Activated CD8-positive, alpha-beta T cell treated with anti-CD3 and anti-CD28 coated beads for 36 hours (primary cell): ENCODE data around the gene CMTM5. TPM values are rescaled to one million over a fixed set of nuclear protein-coding genes. Genes with fewer than 3 reads are reported as not detected.
"Not testable (repeated sequence)": the region's sequence is repeated elsewhere in the genome, so short reads cannot be mapped to it uniquely, and the experiment has no call there.

Experiments
- ATAC-seq: fragments of 200-7000 bp; cut with Tn5 transposase; one replicate; pipeline ENCODE4 v1.10.0; 2021; ENCODE audit warnings: mild to moderate bottlenecking, moderate library complexity
- CTCF ChIA-PET: fragments of 350-600 bp; sonication (Branson Sonifier 250); formaldehyde crosslinking; loops from one replicate; lab custom pipeline; 2021; ENCODE audit warnings: antibody characterized with exemption; lab: Charles Lee
- POLR2A ChIA-PET: fragments of 350-600 bp; sonication (Branson Sonifier 250); formaldehyde crosslinking; loops from one replicate; lab custom pipeline; 2021; ENCODE audit warnings: antibody characterized with exemption; lab: Charles Lee
- DNase-seq: peaks from one replicate; pipeline ENCODE4 v3.0.0-alpha.2; 2020
- H3K27ac Mint-ChIP-seq: one replicate; pipeline ENCODE4 v1.8.0; 2021; ENCODE audit warnings: mild to moderate bottlenecking, mixed read lengths
- H3K27me3 Mint-ChIP-seq: one replicate; pipeline ENCODE4 v1.8.0; 2021; ENCODE audit warnings: mixed read lengths
- H3K36me3 Mint-ChIP-seq: one replicate; pipeline ENCODE4 v1.8.0; 2021; ENCODE audit warnings: low read depth, mixed read lengths
- H3K4me1 Mint-ChIP-seq: one replicate; pipeline ENCODE4 v1.8.0; 2021; ENCODE audit warnings: low read depth, mixed read lengths
- H3K4me3 Mint-ChIP-seq: one replicate; pipeline ENCODE4 v1.8.0; 2021; ENCODE audit warnings: mild to moderate bottlenecking, moderate library complexity, mixed read lengths
- H3K9me3 Mint-ChIP-seq: one replicate; pipeline ENCODE4 v1.8.0; 2021; ENCODE audit warnings: mixed read lengths
- intact Hi-C: fragments of 100-400 bp; cut with micrococcal nuclease; formaldehyde crosslinking; loops from one replicate; pipeline ENCODE4 v1.10.0; 2022
- microRNA-seq: library from miRNA; unstranded; fragments of <30 nt; microRNA quantifications from one replicate; pipeline ENCODE4 v1.2.0, GENCODE V29; 2022; ENCODE audit warnings: borderline microRNAs expressed, borderline replicate concordance
- total RNA-seq, 2 experiments: library from RNA; stranded (reverse); gene quantifications; one replicate each; pipeline ENCODE4 v1.2.3, GENCODE V29; 2021
- TF ChIP-seq, protein P1 (sequence below): fragments of 200-600 bp; IDR thresholded peaks from one replicate; pipeline ENCODE4 v1.8.0; 2022; ENCODE audit warnings: antibody characterized with exemption, mild to moderate bottlenecking

CMTM5 gene
- total RNA-seq, 2 experiments from 2014 or later = not detected

DNA sequence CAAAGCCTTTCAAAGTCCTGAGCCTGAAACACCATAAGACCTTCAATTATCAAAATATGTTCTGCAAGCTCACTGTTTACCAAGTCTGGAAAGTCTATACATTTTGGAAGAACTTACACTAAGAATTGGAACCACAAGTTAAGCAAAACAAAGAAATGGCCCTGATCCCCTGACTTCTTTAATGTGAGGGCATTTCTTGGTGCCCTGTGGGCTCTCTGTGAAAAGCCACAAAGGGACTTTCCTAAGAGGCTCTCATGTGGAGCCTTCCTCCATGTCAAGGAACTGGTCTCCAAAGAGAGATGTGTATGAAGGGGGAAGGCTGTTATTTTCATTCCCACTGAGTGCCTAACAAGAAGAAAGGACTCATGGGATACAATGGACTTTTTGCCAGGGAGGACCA lies 44.7 kb downstream of the CMTM5 start:
- POLR2A ChIA-PET = no interaction called here
- H3K4me1 Mint-ChIP-seq = peaks cover 14% of the 10 kb centered on the region
- TF ChIP-seq, protein P1, sequence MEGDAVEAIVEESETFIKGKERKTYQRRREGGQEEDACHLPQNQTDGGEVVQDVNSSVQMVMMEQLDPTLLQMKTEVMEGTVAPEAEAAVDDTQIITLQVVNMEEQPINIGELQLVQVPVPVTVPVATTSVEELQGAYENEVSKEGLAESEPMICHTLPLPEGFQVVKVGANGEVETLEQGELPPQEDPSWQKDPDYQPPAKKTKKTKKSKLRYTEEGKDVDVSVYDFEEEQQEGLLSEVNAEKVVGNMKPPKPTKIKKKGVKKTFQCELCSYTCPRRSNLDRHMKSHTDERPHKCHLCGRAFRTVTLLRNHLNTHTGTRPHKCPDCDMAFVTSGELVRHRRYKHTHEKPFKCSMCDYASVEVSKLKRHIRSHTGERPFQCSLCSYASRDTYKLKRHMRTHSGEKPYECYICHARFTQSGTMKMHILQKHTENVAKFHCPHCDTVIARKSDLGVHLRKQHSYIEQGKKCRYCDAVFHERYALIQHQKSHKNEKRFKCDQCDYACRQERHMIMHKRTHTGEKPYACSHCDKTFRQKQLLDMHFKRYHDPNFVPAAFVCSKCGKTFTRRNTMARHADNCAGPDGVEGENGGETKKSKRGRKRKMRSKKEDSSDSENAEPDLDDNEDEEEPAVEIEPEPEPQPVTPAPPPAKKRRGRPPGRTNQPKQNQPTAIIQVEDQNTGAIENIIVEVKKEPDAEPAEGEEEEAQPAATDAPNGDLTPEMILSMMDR = no peak
- peak overlapping the region; percentile 37 for H3K27ac Mint-ChIP-seq
- peak; percentile 86 for ATAC-seq
- H3K27me3 Mint-ChIP-seq = peaks cover 3% of the 10 kb centered on the region
- intact Hi-C loops = no loop called here
- H3K36me3 Mint-ChIP-seq = no peaks in the 10 kb centered on the region
- no peaks in the 10 kb centered on the region for H3K9me3 Mint-ChIP-seq
- DNase-seq = peak; percentile 63
- CTCF ChIA-PET = interaction anchor here (0.8 to 1.1 kb wide), 3 partner anchors 42 to 137 kb away, joined by 3 to 4 read pairs (median 3); no protein-coding TSS in a partner anchor
- no peak overlapping the region for H3K4me3 Mint-ChIP-seq

DNA sequence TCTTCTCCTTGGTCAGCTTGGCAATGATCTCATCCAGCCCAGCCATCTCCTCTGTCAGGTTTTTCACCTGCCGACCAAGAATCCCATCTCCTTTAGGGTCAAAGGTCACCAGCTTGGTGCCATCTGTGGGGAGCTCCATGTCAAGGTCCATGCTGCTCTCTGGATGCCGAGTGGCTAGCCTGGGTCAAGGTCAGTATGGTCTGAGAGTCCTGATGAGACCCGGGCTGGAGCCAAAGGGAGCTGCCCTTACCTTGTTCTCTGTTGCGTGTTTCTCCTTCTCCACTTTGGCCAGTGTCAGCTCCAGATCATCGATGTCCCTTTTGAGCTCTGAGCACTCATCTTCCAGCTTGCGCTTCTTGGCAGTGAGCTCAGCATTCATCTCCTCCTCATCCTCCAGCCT lies 46.8 kb downstream of the CMTM5 start:
- ATAC-seq = no peak
- no peak overlapping the region for H3K4me3 Mint-ChIP-seq
- DNase-seq = no peak
- no peaks in the 10 kb centered on the region for H3K27me3 Mint-ChIP-seq
- no peak overlapping the region for H3K27ac Mint-ChIP-seq
- no peaks in the 10 kb centered on the region for H3K9me3 Mint-ChIP-seq
- no peaks in the 10 kb centered on the region for H3K36me3 Mint-ChIP-seq
- CTCF ChIA-PET = interaction anchor here (1.5 to 2.3 kb wide), 4 partner anchors 29 to 165 kb away, joined by 3 to 10 read pairs (median 7); no protein-coding TSS in a partner anchor
- peaks cover 14% of the 10 kb centered on the region for H3K4me1 Mint-ChIP-seq
- POLR2A ChIA-PET = no interaction called here
- intact Hi-C loops = no loop called here
- TF ChIP-seq, protein P1 = no peak

DNA sequence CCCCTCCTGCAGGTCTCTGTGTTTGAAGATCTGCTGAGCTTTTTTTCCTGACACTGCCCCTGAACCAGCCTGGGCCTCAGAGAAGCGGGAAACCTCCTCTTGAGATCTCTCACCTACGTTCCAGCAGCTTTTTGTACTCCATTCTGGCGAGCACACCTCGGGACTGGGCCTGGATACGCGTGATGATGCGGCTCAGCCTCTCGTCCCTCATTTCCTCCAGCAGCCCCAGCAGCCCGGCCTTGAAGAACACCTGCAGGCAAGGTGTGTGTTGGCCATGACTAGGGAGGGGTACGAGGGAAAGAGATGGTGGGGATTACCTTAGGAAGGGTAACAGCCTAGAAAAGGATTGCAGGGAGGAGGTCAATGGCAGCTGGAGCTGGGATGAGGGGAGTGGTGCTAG lies 48.3 kb downstream of the CMTM5 start:
- H3K9me3 Mint-ChIP-seq = no peaks in the 10 kb centered on the region
- intact Hi-C loops = no loop called here
- H3K27ac Mint-ChIP-seq = no peak overlapping the region
- ChIA-PET POLR2A (interaction anchor here (1.1 kb wide), 1 partner anchor 15 kb away, joined by 4 read pairs; no protein-coding TSS in a partner anchor), CTCF (interaction anchor here (2.3 kb wide), 1 partner anchor 45 kb away, joined by 10 read pairs; no protein-coding TSS in a partner anchor)
- no peak overlapping the region for H3K4me3 Mint-ChIP-seq
- no peaks in the 10 kb centered on the region for H3K27me3 Mint-ChIP-seq
- H3K36me3 Mint-ChIP-seq = no peaks in the 10 kb centered on the region
- peaks cover 14% of the 10 kb centered on the region for H3K4me1 Mint-ChIP-seq
- DNase-seq (no peak), ATAC-seq (no peak)
- TF ChIP-seq, protein P1 = no peak

DNA sequence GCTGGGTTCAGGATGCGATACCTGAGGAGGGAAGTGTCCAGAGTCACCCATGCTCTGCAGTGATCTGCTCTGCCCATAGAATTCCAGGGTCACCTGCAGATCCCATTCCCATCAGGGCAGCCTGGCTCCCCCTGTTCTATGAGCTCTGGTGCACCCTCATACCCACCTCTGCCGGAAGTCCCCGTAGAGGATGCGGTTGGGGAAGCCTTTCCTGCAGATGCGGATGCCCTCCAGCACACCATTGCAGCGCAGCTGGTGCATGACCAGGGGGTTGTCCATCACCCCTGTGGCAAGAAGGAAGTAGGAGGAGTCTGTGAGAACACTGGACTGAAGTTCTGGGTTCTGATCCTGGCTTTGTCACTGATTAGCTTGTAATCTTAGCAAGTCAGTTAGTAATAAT lies 49.0 kb downstream of the CMTM5 start:
- CTCF ChIA-PET = interaction anchor here (0.5 kb wide), 1 partner anchor 53 kb away, joined by 3 read pairs; no protein-coding TSS in a partner anchor
- intact Hi-C loops, ATAC-seq, H3K9me3 Mint-ChIP-seq, H3K27me3 Mint-ChIP-seq, POLR2A ChIA-PET, H3K36me3 Mint-ChIP-seq, H3K27ac Mint-ChIP-seq, DNase-seq, H3K4me3 Mint-ChIP-seq: not testable (repeated sequence)
- peaks cover 14% of the 10 kb centered on the region for H3K4me1 Mint-ChIP-seq

DNA sequence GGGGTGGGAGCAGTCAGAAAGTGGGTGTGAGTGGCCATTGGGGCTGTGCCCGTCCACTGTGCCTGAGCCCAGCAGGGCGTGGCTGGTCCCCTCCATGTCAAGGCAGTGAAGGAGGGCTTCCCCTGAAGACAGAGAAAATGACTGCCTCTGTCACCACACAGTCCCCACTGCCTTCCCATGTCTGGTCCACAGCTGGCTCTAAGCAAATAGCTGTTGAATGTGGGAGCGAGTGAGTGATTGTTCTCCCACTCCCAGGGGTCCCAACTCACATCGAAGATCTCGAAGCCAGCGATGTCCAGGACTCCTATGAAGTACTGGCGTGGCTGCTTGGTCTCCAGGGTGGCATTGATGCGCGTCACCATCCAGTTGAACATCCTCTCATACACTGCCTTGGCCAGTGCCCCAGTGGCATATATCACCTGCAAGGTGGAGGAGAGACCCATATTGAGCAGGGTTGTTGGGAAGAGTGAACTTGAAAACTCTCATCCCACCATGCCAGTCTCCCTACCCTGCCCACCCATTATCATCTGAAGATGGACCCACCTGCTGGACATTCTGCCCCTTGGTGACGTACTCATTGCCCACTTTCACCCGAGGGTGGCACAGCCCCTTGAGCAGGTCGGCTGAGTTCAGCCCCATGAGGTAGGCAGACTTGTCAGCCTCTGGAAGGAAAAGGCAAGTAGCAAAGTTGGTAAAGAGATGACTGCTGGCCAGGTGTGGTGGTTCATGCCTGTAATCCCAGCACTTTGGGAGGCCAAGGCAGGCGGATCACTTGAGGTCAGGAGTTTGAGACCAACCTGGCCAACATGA lies 52.0 kb downstream of the CMTM5 start:
- H3K27me3 Mint-ChIP-seq = no peaks in the 10 kb centered on the region
- no peaks in the 10 kb centered on the region for H3K36me3 Mint-ChIP-seq
- no peaks in the 10 kb centered on the region for H3K9me3 Mint-ChIP-seq
- POLR2A ChIA-PET = no interaction called here
- no peak for DNase-seq
- H3K4me1 Mint-ChIP-seq = no peaks in the 10 kb centered on the region
- no peak for ATAC-seq
- H3K27ac Mint-ChIP-seq = no peak overlapping the region
- no peak overlapping the region for H3K4me3 Mint-ChIP-seq
- CTCF ChIA-PET = no interaction called here
- TF ChIP-seq, protein P1 = no peak
- intact Hi-C loops = no loop called here

Small RNAs within 50 kb of the gene (microRNA-seq; reads per million reads assigned to microRNA genes)
- not detected for gene MIR208A
- not detected for gene MIR208B

Other genes starting within 250 kb of the CMTM5 start
- gene SLC7A8, start 193.4 kb upstream of the CMTM5 start, total RNA-seq = 1 to 10 TPM; 1.5 to 1.9 TPM
- not detected for gene RNF212B, start 139.1 kb upstream of the CMTM5 start, total RNA-seq
- 10 to 100 TPM; 10.9 to 11.8 TPM for gene HOMEZ, start 90.9 kb upstream of the CMTM5 start, total RNA-seq
- gene PPP1R3E, start 74.2 kb upstream of the CMTM5 start, total RNA-seq = 10 to 100 TPM; 43.9 to 47.9 TPM
- gene BCL2L2, start 70.2 kb upstream of the CMTM5 start, total RNA-seq = 1 to 10 TPM; 1.1 to 1.3 TPM
- 100 to 1,000 TPM; 258 to 260 TPM for gene PABPN1, start 55.6 kb upstream of the CMTM5 start, total RNA-seq
- gene SLC22A17, start 24.2 kb upstream of the CMTM5 start, total RNA-seq = 1 to 10 TPM; 2.3 TPM
- not detected for gene EFS, start 11.9 kb upstream of the CMTM5 start, total RNA-seq
- not detected for gene IL25, start 4.2 kb upstream of the CMTM5 start, total RNA-seq
- not detected for gene MYH6, start 31.2 kb downstream of the CMTM5 start, total RNA-seq
- gene MYH7, start 58.6 kb downstream of the CMTM5 start, total RNA-seq = not detected
- gene NGDN, start 92.7 kb downstream of the CMTM5 start, total RNA-seq = 10 to 100 TPM; 50.9 to 57.4 TPM
- gene ZFHX2, start 174.7 kb downstream of the CMTM5 start, total RNA-seq = 1 to 10 TPM in 1 of 2 experiments, under 1 TPM in 1; 0.78 to 1.0 TPM
- gene THTPA, start 179.2 kb downstream of the CMTM5 start, total RNA-seq = 1 to 10 TPM; 5.1 to 7.6 TPM
- gene AP1G2, start 190.7 kb downstream of the CMTM5 start, total RNA-seq = 100 to 1,000 TPM; 146 to 155 TPM
- gene JPH4, start 201.7 kb downstream of the CMTM5 start, total RNA-seq = under 1 TPM; 0.25 to 0.51 TPM